OCI-LY3 (cell line): Measurements from ENCODE around the gene ZNF620.
"Not testable (repeated sequence)": the region's sequence is repeated elsewhere in the genome, so short reads cannot be mapped to it uniquely, and the experiment has no call there.

ENCODE experiments used
- H2AFZ ChIP-seq: fragments of 200-600, 300-600 bp; shearing (Covaris generic); 2 replicates; pipeline ENCODE4 v1.6.0; 2014; ENCODE audit warnings: antibody characterized with exemption, low read depth, low read length
- H3K27ac ChIP-seq: fragments of 200-600, 300-600 bp; sonication (generic); 2 replicates; pipeline ENCODE4 v1.5.1; 2014; ENCODE audit warnings: mild to moderate bottlenecking, low read length, moderate library complexity, mixed read lengths
- H3K27me3 ChIP-seq: fragments of 200-600, 300-600 bp; sonication (generic); 2 replicates; pipeline ENCODE4 v1.6.1; 2014; ENCODE audit warnings: low read depth, low read length, mixed read lengths
- H3K36me3 ChIP-seq: fragments of 200-600, 300-600 bp; sonication (generic); replicated peaks from 2 replicates; pipeline ENCODE3; 2014; ENCODE audit warnings: low read depth, low read length, mixed read lengths
- H3K4me1 ChIP-seq: fragments of 300-600, 200-600 bp; sonication (generic); 2 replicates; pipeline ENCODE4 v1.6.1; 2014; ENCODE audit warnings: low read length, mixed read lengths
- H3K4me2 ChIP-seq: fragments of 200-600, 300-600 bp; sonication (generic); 2 replicates; pipeline ENCODE4 v1.6.1; 2014; ENCODE audit warnings: low read length, mixed read lengths
- H3K4me3 ChIP-seq: fragments of 300-600, 200-600 bp; sonication (generic); 2 replicates; pipeline ENCODE4 v1.5.1; 2014; ENCODE audit warnings: antibody characterized with exemption, mild to moderate bottlenecking, low read length, moderate library complexity
- H3K79me2 ChIP-seq: fragments of 300-600, 200-600 bp; shearing (Covaris generic); 2 replicates; pipeline ENCODE4 v1.6.1; 2014; ENCODE audit warnings: mild to moderate bottlenecking, low read length, mixed read lengths
- H3K9ac ChIP-seq: fragments of 300-600, 200-600 bp; shearing (Covaris generic); 2 replicates; pipeline ENCODE4 v1.6.0; 2014; ENCODE audit warnings: mild to moderate bottlenecking, low read length, moderate library complexity
- H3K9me3 ChIP-seq: fragments of 200-600, 300-600 bp; shearing (Covaris generic); 2 replicates; pipeline ENCODE4 v1.6.1; 2014; ENCODE audit warnings: low read length, mixed read lengths; ENCODE audit not compliant: insufficient read depth
- H4K20me1 ChIP-seq: fragments of 200-600, 300-600 bp; sonication (generic); 2 replicates; pipeline ENCODE4 v1.6.1; 2016; ENCODE audit warnings: low read length, mixed read lengths; ENCODE audit not compliant: insufficient read depth
- CTCF ChIP-seq: fragments of 200-600, 300-600 bp; sonication (generic); IDR thresholded peaks from 2 replicates; pipeline ENCODE4 v1.5.1; 2014; ENCODE audit warnings: antibody characterized with exemption, low read length, low read depth
- EZH2phosphoT487 ChIP-seq: fragments of 200-600 bp; shearing (Covaris generic); IDR thresholded peaks from 2 replicates; pipeline ENCODE4 v1.6.1; 2018; ENCODE audit warnings: antibody characterized with exemption, mixed run types, low read depth

Gene ZNF620

DNA sequence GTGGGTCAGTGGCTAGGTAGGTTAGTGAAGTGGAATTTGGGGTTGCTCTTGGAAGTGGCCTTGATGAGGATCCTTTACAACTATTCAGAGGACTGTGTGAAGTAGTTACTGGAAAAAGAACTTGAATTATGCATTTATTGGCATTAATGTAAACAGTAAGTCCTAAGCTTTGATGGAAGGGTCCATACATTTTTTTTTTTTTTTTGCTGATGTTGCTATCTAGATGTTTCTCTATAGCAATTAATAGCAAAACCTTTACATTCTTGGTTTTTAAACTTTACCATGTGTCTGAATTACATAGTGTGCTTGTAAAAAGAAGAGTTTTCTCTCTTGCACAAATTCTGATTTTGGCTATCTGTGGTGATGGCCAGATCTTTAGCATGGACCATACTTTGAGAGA lies 28.4 kb downstream of the ZNF620 start:
- Histone ChIP-seq H3K27me3 (no peaks in the 10 kb centered on the region), H3K4me1 (no peaks in the 10 kb centered on the region), H3K27ac (no peak overlapping the region), H3K4me3 (no peak overlapping the region), H3K36me3 (peaks cover 75% of the 10 kb centered on the region), H3K9ac (no peak overlapping the region), H3K9me3 (0 out of 2 replicates have a peak, but pooled peaks cover 10% of the 10 kb centered on the region), H2AFZ (no peak overlapping the region), H3K79me2 (no peaks in the 10 kb centered on the region), H3K4me2 (no peak overlapping the region), H4K20me1 (no peaks in the 10 kb centered on the region)
- no peak for TF ChIP-seq EZH2phosphoT487
- TF ChIP-seq CTCF = no peak

DNA sequence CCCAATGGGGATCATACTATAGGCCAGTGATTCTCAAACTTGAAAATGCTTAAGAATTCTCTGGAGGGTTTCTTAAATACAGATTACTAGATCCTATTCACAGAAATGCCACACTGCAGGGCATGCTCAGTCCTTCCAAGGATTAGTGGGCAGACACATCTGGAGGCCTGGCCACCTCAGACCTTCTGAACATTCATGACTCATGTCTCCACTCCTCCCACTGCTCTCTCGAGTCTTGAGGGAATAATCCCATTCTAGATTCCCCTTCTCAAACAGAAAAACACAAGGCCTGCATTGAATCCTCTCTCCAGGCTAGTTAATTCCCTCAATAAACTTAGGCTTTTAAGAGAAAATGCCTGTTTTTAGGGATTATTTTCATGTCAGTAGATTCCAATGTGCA lies 41.0 kb downstream of the ZNF620 start:
- H3K9ac ChIP-seq = no peak overlapping the region
- TF ChIP-seq EZH2phosphoT487 (no peak), CTCF (no peak)
- no peak overlapping the region for H2AFZ ChIP-seq

DNA sequence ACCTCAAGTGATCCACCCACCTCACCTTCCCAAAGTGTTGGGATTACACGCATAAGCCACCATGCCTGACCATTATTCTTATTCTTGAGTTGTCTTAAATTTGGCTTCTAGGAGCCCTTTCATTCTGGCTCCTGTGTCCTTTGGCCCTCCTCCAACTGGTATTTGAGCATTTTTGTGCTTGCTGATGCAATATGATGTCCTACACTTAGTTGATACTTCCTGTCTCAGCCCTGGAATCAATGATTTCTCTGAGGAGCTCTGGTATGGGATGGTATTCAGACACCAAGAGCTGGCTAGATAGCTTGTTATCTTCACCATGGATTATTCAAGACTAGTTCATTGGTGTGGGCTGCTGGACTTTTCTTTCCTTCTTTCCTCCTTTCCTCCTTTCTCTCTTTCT lies 44.3 kb downstream of the ZNF620 start:
- H3K36me3 ChIP-seq = no peaks in the 10 kb centered on the region
- no peaks in the 10 kb centered on the region for H3K79me2 ChIP-seq
- no peak overlapping the region for H3K9ac ChIP-seq
- no peaks in the 10 kb centered on the region for H3K4me1 ChIP-seq
- H3K4me3 ChIP-seq = no peak overlapping the region
- no peak overlapping the region for H3K4me2 ChIP-seq
- no peaks in the 10 kb centered on the region for H4K20me1 ChIP-seq
- H2AFZ ChIP-seq = no peak overlapping the region
- H3K27ac ChIP-seq = no peak overlapping the region
- H3K27me3 ChIP-seq = no peaks in the 10 kb centered on the region
- TF ChIP-seq CTCF = no peak
- no peak for TF ChIP-seq EZH2phosphoT487
- H3K9me3 ChIP-seq = no peaks in the 10 kb centered on the region

More for the DNA sequence above, 41.0 kb downstream of the ZNF620 start:
- Histone ChIP-seq H3K9me3 (no peaks in the 10 kb centered on the region), H3K4me1 (no peaks in the 10 kb centered on the region), H3K4me3 (no peak overlapping the region), H3K27me3 (no peaks in the 10 kb centered on the region), H4K20me1 (no peaks in the 10 kb centered on the region), H3K36me3 (no peaks in the 10 kb centered on the region), H3K27ac (no peak overlapping the region), H3K4me2 (no peak overlapping the region), H3K79me2 (no peaks in the 10 kb centered on the region)

GRCh38 chr3:40557575-40558161 lies 51.8 kb downstream of the ZNF620 start:
- H3K36me3 ChIP-seq = no peaks in the 10 kb centered on the region
- no peak overlapping the region for H3K4me2 ChIP-seq
- no peak overlapping the region for H2AFZ ChIP-seq
- no peak overlapping the region for H3K4me3 ChIP-seq
- H4K20me1 ChIP-seq = no peaks in the 10 kb centered on the region
- no peak for TF ChIP-seq CTCF
- no peak for TF ChIP-seq EZH2phosphoT487
- H3K9ac ChIP-seq = no peak overlapping the region
- H3K9me3 ChIP-seq = no peaks in the 10 kb centered on the region
- H3K27ac ChIP-seq = no peak overlapping the region
- no peaks in the 10 kb centered on the region for H3K27me3 ChIP-seq
- 0 out of 2 replicates have a peak, but pooled peaks cover 5% of the 10 kb centered on the region for H3K4me1 ChIP-seq
- no peaks in the 10 kb centered on the region for H3K79me2 ChIP-seq

- not testable (repeated sequence) for H4K20me1 ChIP-seq, H3K9me3 ChIP-seq, H3K4me1 ChIP-seq, H3K27me3 ChIP-seq, H3K4me2 ChIP-seq, H3K79me2 ChIP-seq, H3K36me3 ChIP-seq, H3K9ac ChIP-seq, H3K27ac ChIP-seq, H3K4me3 ChIP-seq, H2AFZ ChIP-seq
These were observed 56.6 kb downstream of the ZNF620 start for GRCh38 chr3:40562482-40562881.

DNA sequence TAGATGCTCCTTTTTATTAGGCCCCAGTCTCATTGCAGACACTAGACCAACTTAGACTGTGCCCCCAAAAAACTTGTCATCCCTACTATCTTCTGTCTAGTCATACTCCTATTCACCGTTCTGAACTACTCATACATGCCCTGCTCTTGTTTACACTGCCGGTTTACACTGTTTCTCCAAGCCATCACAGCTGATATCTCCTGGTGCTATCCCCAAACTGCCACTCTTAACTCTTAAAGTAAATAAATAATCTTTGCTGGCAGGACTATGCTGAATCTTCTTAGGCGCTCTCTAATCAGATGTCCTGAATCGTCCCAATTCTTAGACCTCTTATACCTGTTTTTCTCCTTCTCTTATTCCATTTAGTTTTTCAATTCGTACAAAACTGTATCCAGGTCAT lies 59.8 kb downstream of the ZNF620 start:
- not testable (repeated sequence) for H4K20me1 ChIP-seq, H3K4me3 ChIP-seq, H3K9ac ChIP-seq, H3K36me3 ChIP-seq, H3K4me2 ChIP-seq, H3K27ac ChIP-seq, H2AFZ ChIP-seq, H3K4me1 ChIP-seq, H3K27me3 ChIP-seq, H3K79me2 ChIP-seq, H3K9me3 ChIP-seq
